CD4-positive, alpha-beta T cell treated with Interleukin-10 for 1 hour (primary cell): ENCODE measurements around the gene GABBR2.

Experiments used
- DNase-seq: peaks from one replicate; pipeline ENCODE4 v3.0.0-alpha.2; 2020

Gene GABBR2

GRCh38 chr9:98383758-98384157 is 325.0 kb downstream of the GABBR2 start:
- no peak for DNase-seq

- DNase-seq: no peak
Measured at GRCh38 chr9:98381311-98382103, 327.2 kb downstream of the GABBR2 start.

- no peak for DNase-seq
Measured at GRCh38 chr9:98380065-98380681, 328.6 kb downstream of the GABBR2 start.

- DNase-seq: no peak
Measured at GRCh38 chr9:98379572-98379971, 329.2 kb downstream of the GABBR2 start.

GRCh38 chr9:98378794-98379193 is 329.9 kb downstream of the GABBR2 start:
- no peak for DNase-seq

- DNase-seq: no peak
Measured at GRCh38 chr9:98378206-98378780, 330.4 kb downstream of the GABBR2 start.

GRCh38 chr9:98375138-98375726 is 333.5 kb downstream of the GABBR2 start:
- no peak for DNase-seq

GRCh38 chr9:98374385-98375051 is 334.2 kb downstream of the GABBR2 start:
- no peak for DNase-seq

- DNase-seq: no peak
Measured at GRCh38 chr9:98373609-98374008, 335.1 kb downstream of the GABBR2 start.

- no peak for DNase-seq
Measured at GRCh38 chr9:98372077-98372836, 336.5 kb downstream of the GABBR2 start.

- DNase-seq: no peak
Measured at GRCh38 chr9:98370976-98371315, 337.8 kb downstream of the GABBR2 start.

- no peak for DNase-seq
Measured at GRCh38 chr9:98370300-98370975, 338.3 kb downstream of the GABBR2 start.

GRCh38 chr9:98369896-98370295 is 338.8 kb downstream of the GABBR2 start:
- no peak for DNase-seq

GRCh38 chr9:98369471-98369870 is 339.3 kb downstream of the GABBR2 start:
- DNase-seq: no peak

GRCh38 chr9:98369066-98369425 is 339.7 kb downstream of the GABBR2 start:
- no peak for DNase-seq

GRCh38 chr9:98368366-98369065 is 340.2 kb downstream of the GABBR2 start:
- no peak for DNase-seq

GRCh38 chr9:98367923-98368322 is 340.8 kb downstream of the GABBR2 start:
- DNase-seq: no peak

GRCh38 chr9:98367371-98367900 is 341.3 kb downstream of the GABBR2 start:
- no peak for DNase-seq

GRCh38 chr9:98365781-98366180 is 343.0 kb downstream of the GABBR2 start:
- no peak for DNase-seq

GRCh38 chr9:98365227-98365669 is 343.5 kb downstream of the GABBR2 start:
- no peak for DNase-seq

GRCh38 chr9:98364086-98364485 is 344.6 kb downstream of the GABBR2 start:
- DNase-seq: no peak
